ENCODE data around the gene RASGRP1. TPM values are rescaled to one million over a fixed set of nuclear protein-coding genes. Genes with fewer than 3 reads are reported as not detected.

The RASGRP1 gene
- total RNA-seq, 1 donor from 2014 or later, result 20.4 TPM

DNA sequence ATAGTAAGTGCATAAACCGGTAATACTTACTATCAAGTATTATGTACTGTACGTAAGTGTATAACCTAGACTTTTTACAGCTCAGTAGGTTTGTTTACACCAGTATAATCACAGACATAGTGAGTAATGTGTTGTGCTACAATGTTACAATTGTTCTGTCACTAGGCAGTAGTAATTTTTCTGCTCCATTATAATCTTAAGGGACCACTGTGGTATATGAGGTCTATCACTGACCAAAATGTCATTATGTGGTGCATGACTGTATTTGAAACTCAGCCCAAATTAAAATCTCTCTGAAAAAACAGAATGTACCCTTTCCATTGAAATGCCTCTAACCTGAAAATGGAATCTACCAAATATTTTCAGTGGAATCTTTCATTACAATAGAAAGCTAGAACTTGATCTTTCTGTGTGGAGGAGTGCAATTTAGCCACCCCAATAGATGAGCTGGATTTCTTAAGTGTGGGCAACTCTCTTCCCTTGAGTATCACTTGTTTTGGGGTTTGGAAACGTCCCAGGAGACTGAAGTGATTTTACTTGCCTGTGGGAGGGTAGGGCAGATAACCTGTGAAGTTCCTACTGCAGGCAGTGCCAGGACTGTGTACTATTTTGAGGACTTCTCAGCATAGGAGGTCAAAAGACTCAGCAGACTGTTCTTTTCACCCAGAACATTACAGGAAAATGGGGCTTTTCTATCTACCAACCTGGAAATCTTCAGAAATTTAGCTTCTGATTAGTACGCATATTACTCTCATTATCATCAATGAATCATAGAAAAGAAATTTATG is 59.7 kb downstream of the RASGRP1 start:
- DNase-seq, result no peak

DNA sequence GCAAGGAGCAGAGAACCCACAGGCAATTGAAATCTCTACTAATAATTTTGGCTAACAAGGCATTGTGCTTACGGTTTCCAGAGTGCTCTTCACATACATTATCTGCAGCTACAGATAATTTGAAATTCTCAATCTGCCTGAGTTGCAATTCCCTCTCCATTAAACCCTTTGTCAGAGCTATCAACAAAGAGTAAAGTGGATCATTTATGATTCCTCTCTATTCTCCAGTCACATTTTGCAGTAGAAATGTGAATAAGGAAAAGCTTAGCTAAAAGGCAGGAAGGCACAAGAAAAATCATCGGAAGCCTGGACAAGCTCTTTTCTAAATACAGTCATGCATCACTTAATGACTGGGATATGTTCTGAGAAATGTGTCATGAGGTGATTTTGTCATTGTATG is 61.1 kb downstream of the RASGRP1 start:
- no peak for DNase-seq

DNA sequence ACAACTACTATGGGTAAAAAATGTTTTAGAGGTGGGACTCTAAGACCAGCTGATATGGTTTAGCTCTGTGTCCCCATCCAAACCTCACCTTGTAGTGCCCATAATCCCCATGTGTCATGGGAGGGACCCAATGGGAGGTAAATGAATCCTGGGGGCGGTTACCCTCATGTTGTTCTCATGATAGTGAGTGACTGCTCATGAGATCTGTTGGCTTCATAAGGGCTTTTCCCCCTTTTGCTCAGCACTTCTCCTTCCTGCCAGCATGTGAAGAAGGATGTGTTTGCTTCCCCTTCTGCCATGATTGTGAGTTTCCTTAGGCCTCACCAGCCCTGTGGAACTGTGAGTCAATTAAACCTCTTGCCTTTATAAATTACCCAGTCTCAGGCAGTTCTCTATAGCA is 65.0 kb downstream of the RASGRP1 start:
- no peak for DNase-seq

DNA sequence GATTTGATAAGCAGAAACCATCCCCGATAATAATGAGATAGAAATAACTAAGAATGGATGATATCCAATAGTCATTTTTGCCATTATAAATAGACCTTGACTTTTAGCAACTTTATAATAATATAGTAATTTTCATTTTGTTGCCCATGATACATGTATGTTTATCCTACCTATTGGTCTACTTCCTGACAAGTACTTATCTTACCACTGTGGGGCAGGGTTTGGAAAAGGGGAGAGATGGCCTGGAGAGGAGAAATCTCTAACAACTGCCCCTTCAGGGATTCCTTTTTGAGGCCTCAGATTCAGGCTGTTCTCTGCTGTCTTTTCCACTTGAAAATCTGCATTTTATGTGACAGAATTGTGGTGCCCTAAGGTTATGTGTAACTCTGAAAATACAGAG is 68.5 kb downstream of the RASGRP1 start:
- DNase-seq, result no peak

DNA sequence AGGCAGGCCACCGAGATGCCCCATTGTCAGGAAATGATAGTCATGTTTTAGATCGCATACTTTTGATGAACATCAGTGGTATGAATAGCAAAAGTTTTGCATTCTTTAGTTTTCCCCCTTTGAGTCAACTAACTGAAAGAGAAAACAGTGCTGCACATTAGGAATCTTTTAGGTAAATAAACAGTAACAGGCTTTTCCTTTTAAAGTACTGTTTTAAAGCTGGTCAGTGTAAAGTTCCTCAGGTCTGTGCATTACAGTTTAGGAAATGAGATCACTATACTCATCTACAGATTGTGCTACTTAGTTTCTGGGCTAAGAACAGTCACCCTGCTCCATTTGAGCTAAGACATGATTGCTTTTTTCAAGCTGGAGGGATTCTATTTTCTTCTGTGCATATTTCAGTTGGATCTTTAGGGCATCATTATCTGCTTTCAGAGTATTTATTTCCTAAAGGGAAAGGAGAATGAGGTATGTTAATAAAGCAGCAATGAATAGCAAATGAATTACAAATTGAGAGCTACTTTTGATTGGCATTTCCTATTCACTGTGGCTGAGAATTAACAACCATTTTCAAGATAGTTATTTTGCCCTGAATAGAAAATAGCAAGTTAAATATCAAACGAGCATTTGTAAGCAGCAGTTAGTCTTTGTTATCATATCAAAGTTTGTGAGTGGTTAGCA is 74.2 kb downstream of the RASGRP1 start:
- no peak for DNase-seq

DNA sequence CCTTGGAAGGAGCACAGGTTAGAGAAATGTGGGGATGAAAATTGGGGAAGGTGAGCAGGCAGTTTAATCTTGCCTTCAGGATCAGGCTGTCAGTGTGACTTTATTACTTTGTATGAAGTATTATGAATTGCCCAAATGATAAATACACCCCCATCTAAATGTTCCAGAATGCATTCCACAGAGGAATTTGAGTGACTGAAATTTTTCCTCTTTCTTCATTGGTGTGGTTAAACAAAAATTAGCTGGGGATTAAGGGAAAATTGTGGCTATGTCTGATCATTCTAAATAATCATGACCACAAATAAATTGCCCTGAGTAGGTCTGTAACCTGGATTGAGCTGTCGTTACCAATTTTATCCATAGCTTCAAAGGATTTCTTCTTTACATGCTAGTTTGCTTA is 77.2 kb downstream of the RASGRP1 start:
- DNase-seq, result no peak

DNA sequence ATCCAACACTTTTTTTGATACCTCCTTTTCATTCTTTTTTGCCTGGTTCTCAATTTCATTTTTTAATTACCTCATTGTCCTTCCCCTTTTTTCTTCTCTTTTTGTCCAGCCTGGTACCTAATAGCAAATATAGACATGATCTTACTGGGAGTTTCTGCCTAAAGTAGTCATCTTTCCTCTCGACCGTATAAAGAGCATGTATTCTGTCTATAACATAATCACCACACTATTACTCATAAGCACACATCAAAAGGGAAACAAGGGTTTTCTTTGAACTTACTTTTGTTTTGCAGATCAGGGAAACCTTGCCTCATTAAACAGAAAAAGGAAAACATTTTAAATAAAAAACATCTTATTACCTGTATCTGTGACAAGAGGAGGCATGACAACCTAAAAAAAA is 77.7 kb downstream of the RASGRP1 start:
- no peak for DNase-seq

DNA sequence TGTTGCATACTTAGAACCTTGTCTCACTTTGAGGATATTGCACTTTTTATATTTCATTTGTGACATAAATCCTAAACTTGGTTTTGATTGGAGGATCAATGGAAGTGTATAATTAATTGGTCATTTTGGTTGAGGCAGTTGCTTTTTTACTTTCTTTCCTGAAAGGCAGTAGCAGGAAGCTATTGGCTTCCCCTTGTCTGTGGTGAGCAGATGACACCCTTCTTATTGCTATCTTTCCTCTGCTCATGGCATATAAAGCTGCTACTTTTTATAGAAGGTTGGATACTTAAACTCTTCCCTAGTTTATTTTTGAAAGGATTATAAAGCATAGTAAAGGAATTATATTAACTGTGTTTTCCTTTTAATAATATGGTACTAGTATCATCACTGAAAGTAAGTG is 82.0 kb downstream of the RASGRP1 start:
- no peak for DNase-seq

DNA sequence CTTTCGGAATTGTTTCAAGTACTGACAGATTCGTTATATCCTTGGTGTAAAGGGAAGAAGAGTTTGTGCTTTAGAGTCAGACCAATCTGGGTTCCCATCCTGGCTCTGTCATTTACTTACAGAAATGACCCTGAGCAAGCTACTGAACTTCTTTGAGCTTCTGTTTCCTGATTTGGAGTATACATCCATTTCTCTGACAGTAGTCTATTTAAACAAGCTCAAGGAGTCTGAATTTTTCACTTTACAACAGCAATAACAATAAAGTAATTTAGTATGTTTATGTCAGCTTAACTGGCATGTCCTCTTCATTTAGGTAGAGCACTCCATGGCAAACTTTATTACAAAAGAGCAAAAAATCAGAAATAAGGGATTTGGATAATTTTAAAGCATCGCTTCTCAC is 82.9 kb downstream of the RASGRP1 start:
- DNase-seq, result no peak

DNA sequence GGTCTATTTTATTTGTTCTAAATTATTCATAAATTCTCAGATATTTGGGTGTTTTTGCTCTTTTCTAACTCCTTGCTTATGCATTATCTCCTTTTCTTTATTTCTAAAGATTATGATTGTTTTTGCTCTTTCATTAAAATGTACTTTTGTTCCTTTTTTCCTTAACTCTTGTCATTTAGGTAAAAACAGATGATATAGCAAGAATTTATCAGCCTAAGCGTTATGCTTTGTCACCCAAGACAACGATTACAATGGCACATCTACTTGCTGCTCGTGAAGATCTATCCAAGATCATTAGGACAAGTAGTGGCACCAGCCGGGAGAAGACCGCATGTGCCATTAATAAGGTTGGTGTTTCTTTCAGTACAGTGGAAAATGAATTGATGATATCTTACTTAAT is 83.5 kb downstream of the RASGRP1 start:
- no peak for DNase-seq

DNA sequence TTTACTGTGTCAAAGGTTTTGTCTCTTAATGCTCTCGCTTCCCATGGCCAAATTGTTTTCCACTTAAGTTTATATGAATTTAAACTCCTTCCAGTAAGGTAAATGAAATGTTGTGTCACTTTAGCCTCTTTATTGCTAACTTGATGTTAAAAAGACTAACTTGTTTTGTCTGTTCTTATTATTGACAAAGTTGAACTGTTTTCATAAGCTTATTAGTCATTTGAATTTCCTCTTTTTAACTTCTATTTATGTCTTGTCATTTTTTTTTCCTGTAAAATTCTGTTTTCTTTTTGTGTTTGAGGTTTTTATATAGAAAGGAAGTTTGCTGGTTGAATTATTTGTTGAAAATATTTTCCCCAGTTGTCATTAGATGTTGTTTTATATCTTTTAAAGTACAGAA is 84.9 kb downstream of the RASGRP1 start:
- no peak for DNase-seq

DNA sequence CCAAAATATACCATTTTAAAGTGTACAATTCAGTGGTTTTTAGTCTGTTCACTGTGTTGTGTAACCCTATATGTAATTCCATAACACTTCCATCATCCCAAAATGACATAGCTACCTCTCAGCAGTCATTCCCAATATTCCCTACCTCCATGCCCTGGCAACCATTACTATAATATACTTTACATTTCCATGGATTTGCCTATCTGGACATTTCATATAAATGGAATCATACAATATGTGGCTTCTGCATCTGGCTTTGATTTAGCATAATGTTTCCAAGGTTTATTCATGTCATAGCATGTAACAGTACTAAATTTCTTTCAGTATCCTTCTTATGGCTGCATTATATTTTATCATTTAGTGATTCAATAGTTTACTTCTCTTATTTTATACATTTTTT is 85.3 kb downstream of the RASGRP1 start:
- DNase-seq, result no peak

DNA sequence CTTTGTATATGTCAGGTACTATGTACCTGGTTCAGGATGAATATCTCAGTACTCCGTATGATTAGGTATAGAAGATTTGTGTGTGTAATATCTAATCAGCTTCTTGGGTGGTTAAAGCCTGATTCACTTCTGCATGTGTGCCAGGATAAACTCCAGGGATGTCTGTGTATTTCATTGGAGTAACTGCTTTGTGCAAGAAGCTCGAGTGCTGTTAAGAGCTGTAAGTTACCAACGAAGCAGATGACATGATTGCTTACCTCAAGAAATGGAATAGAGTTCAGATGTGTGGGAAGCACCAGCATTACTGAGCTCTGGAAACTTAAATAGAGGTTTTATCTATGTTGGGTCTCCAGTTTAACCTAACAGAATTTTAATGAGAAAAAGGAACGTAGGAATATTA is 87.0 kb downstream of the RASGRP1 start:
- no peak for DNase-seq

DNA sequence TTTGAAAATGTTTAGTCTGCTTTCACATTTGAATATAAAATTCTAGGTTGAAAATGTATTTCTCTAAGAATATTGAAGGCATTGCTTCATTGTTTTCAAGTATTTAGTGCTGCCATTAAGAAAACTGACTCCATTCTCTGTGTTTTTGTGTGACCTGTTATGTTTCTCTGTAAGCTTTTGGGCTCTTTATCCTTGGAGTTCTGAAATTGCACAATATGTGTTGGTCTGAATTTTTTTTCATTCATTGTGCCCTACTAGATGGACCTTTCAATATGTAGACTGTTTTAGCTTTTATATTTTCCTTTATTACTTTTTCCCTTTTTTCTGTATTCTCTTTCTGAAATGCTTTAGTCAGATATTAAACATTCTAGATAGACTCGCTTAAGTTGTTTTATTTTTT is 88.5 kb downstream of the RASGRP1 start:
- DNase-seq, result no peak

DNA sequence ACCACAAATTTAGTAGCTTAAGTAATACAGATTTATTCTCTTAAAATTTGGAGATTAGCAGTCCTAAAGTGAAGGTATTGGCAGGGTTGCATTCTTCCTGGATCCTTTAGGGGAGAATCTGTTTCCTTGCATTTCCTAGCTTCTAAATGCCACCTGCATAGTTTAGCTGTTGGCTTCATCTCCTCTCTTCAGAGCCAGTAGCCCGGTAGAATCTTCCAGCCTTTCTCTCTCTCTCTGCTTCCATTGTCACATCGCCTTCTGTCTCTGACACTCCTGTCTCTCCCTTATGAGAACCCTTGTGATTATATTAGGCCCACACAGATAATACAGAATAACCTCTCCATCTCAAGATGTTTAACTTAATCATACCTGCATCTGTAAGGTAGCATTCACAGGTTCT is 89.3 kb downstream of the RASGRP1 start:
- DNase-seq, result no peak

DNA sequence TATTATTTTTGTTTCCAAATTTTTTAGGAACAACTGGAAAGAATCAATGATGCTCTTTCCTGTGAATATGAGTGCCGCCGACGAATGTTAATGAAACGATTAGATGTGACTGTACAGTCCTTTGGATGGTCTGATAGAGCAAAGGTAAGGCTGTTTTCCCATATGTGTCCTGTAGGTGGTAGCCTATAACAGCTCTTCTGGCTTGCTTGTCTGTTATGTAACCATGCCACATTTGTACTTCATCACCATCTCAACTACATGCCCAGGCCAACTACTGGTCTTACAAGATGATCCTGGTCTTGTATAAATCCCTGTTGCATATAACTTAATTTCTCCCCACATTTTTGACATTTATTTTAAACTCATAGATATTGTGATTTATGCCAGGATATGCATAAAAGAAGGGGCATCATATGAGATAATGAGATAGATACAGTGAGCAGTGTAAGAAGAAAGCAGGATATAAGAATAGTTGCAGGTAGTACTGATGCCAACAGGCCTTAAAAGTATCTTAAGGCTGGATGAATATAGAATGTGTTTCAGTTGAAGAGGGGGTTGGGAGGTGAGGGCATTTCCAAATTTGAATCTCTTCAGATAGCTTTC is 90.4 kb downstream of the RASGRP1 start:
- peak; percentile 15 for DNase-seq

DNA sequence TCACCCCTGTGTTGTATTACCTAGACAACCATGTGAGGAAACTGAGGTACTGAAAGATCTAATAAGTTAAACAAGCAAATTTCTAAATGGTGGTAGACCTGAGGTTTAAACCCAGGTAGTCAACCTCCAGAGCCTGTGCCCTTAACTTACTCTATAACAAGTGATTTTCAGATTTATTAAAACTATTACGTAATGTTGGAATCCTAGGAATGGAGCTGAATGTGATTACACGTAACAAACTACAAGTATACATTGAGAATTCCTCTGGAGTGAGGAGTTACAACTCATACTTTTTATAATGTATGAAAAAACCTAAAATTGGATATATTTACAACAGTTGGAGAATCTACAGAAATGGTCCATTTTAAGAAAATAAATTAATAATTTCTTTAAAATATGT is 92.6 kb downstream of the RASGRP1 start:
- no peak for DNase-seq

DNA sequence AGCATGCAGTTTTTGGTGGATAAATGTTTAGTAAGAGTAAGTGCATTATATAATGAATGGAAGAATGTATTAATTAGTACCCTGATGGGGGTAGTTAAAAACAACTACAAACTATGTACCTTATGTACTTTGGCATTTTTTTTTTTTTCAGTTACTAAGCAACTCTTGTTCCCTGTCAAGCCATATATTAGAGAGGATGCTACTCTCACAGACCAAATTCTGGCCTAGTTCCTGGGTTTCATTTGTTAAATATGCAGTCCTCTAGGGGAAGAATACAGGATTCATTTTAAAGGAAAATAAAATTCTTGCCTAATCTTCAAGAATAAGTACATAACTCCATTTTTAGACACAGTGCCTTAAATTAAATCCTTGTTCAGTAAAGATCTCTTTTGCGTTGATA is 93.8 kb downstream of the RASGRP1 start:
- DNase-seq, result no peak

DNA sequence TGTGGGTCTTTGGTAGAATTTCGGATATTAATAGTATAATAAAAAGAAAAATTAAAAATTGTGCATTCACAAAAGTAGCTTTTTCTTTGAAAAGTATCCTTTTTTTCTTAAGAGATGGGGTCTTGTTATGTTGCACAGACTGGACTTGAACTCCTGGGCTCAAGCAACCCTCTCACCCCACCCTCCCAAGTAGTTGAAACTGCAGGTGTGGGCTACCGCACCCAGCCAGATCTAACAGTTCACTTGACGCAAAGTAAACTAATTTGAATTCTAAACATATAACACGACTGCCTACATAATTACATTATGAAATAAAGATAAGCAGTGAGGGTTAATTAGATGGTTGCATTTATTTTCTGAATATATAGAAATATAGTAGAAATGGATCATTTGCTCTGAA is 99.9 kb downstream of the RASGRP1 start:
- no peak for DNase-seq

DNA sequence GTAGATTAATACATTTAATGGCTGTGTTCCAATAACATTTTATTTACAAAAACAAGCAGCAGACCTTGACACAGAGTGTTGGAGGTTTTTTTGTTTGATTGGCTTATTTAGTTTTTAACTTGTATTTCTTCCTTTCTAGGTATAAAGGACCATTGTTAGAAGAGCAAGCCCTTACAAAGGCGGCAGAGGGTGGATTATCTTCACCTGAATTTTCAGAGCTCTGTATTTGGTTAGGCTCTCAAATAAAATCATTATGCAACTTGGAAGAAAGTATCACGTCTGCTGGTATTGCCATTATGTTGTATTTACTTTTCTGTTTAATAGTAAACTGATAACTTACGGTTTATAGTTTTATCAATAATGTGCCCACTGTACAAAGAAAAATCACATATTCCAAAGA is 100.7 kb downstream of the RASGRP1 start:
- DNase-seq, result no peak

DNA sequence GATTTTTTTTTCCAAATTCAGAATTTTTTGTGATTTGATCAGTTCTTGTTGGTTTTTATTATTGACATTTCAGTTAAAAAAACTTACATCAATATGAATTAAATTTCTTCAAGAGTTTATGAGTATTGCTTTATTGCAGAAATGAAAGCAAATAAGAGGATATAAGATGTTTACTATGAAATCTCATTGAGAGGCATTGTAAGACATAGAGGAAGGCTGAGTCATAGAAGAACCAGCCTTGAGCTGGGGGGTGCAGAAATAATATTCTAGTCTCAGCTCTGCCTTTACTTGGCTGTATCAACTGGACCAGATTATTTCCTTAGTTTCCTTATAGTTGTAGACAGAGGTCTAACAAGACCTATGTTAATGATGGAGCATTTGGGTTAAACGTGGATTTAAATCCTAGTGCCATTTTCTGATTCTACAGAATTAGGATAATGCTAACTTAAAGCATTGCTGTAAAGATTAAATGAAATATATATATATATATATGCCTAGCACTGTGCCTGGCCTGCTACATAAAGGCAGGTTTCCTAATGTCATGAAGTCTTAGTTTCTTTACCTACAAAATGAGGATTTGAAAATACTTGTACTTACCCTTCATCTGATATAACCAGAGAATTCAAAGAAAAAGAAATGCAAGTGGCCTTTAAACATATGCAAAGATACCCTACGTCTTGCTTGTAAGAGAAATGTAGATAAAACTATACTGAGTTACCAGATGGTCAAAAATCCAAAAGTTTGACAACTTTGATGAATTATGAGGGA is 103.4 kb downstream of the RASGRP1 start:
- no peak for DNase-seq

DNA sequence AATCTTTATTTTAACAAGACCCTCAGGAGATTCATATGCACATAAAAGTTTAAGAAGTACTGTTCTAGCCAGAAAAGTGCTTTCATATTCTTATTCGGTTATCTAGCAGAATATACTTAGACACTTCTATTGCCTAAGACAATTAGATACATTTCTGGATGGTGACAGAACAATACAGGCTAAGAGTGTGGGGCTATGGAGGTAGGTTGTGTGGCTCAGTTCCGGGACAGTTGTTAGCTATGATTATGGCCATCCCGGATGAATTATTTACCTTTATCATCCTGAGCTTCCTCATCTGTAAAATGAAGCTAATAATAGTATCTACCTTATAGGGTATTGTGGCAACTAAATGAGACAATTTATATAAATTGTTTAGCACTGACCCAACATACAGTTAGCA is 104.1 kb downstream of the RASGRP1 start:
- no peak for DNase-seq

DNA sequence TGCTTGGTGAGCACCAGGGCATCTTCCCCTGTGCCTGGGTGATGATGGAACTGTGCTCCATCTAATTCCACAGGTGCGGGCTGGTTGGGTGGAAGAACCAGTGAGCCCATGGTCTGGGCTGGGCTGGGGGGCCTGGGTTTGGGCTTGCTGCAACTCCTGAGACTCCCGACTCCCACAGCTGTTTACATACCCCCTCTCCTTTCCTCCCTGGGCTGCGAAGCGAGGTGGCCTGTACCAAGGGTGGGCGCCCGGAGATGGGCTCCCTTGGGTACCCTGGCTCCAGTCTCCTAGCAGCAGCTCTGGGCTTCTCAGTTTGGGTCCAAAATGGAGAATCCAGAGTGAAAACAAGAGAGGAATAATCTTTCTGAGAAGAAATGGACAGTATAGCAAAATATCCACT is 105.1 kb downstream of the RASGRP1 start:
- no peak for DNase-seq

Data from occipital lobe (tissue), 2 donors.